T-cell (primary cell): ENCODE data around the gene AKT1. TPM values are rescaled to one million over a fixed set of nuclear protein-coding genes. Genes with fewer than 3 reads are reported as not detected.

Experiments used
- ATAC-seq, 4 experiments: fragments of 200-7000 bp in 3 of 4; fragments of 150-1000 bp in 1 of 4; cut with Tn5 transposase; replicated peaks in 1 of 4; 1 replicate in 3 of 4; 2 replicates in 1 of 4; pipeline ENCODE4 v1.10.0; 2021; ENCODE audit warnings: moderate library complexity in 3 of 4, mild to moderate bottlenecking in 2 of 4, moderate number of reproducible peaks in 1 of 4
- CTCF ChIA-PET, 2 donors: fragments of 300-600 bp; sonication (Branson Sonifier 250); formaldehyde crosslinking; loops; one replicate each; lab custom pipeline; 2022; ENCODE audit warnings: antibody characterized with exemption in 2 of 2; lab: Charles Lee
- POLR2A ChIA-PET, 2 donors: fragments of 300-600 bp; sonication (Branson Sonifier 250); formaldehyde crosslinking; loops; one replicate each; lab custom pipeline; 2022; ENCODE audit warnings: antibody characterized with exemption in 2 of 2; lab: Charles Lee
- DNase-seq, 35 experiments: peaks; one replicate each; pipeline versions ENCODE4 v3.0.0 to v3.0.0-alpha.2; 2013 to 2023
- H3K27ac ChIP-seq: one replicate; pipeline ENCODE4 v1.5.1; 2013; ENCODE audit warnings: low read length
- H3K27me3 ChIP-seq, 2 experiments: replicated peaks in 1 of 2; 1 replicate in 1 of 2; 2 replicates in 1 of 2; pipeline versions ENCODE4 v1.6.1 to v1.7.0; 2013; ENCODE audit warnings: low read length in 1 of 2, mixed read lengths in 1 of 2; ENCODE audit not compliant: control insufficient read depth in 2 of 2, insufficient read depth in 2 of 2; ENCODE audit errors: extremely low read depth in 1 of 2
- H3K36me3 ChIP-seq, 2 donors: 1 replicate in 1 of 2; 2 replicates in 1 of 2; pipeline versions ENCODE4 v1.6.1 to v1.7.0; 2013; ENCODE audit warnings: low read length in 1 of 2; ENCODE audit not compliant: control insufficient read depth in 2 of 2, insufficient read depth in 1 of 2; ENCODE audit errors: extremely low read depth in 1 of 2
- H3K4me1 ChIP-seq, 2 experiments: 1 replicate in 1 of 2; 2 replicates in 1 of 2; pipeline versions ENCODE4 v1.6.1 to v1.7.0; 2013; ENCODE audit warnings: low read length in 2 of 2, mixed read lengths in 1 of 2; ENCODE audit not compliant: insufficient read depth in 2 of 2, control insufficient read depth in 1 of 2; ENCODE audit errors: extremely low read depth in 1 of 2
- H3K4me3 ChIP-seq, 2 donors: 1 replicate in 1 of 2; 2 replicates in 1 of 2; pipeline versions ENCODE4 v1.5.1 to v1.7.0; 2013; ENCODE audit warnings: mild to moderate bottlenecking in 2 of 2, low read length in 1 of 2, moderate library complexity in 1 of 2; ENCODE audit not compliant: control insufficient read depth in 1 of 2; ENCODE audit errors: extremely low read depth in 1 of 2
- H3K9me3 ChIP-seq: 2 replicates; pipeline ENCODE4 v1.7.0; 2013
- H3K27ac Mint-ChIP-seq, 2 donors: one replicate each; pipeline ENCODE4 v1.8.0; 2020 to 2021; ENCODE audit warnings: mild to moderate bottlenecking in 2 of 2, mixed read lengths in 2 of 2
- H3K27me3 Mint-ChIP-seq, 2 donors: one replicate each; pipeline ENCODE4 v1.8.0; 2021 to 2022; ENCODE audit warnings: mixed read lengths in 2 of 2
- H3K36me3 Mint-ChIP-seq: one replicate; pipeline ENCODE4 v1.8.0; 2021; ENCODE audit warnings: mixed read lengths
- H3K4me1 Mint-ChIP-seq, 3 donors: one replicate each; pipeline ENCODE4 v1.8.0; 2020 to 2022; ENCODE audit warnings: mixed read lengths in 3 of 3, mild to moderate bottlenecking in 1 of 3
- H3K4me3 Mint-ChIP-seq, 3 donors: one replicate each; pipeline ENCODE4 v1.8.0; 2020 to 2022; ENCODE audit warnings: mild to moderate bottlenecking in 3 of 3, mixed read lengths in 3 of 3, moderate library complexity in 3 of 3
- H3K9me3 Mint-ChIP-seq, 3 donors: one replicate each; pipeline ENCODE4 v1.8.0; 2020 to 2022; ENCODE audit warnings: mixed read lengths in 3 of 3
- WGBS: methylation state at CpG from one replicate; pipeline ENCODE4 v1.1.5; 2013; ENCODE audit warnings: missing lambda C conversion rate; ENCODE audit not compliant: insufficient coverage; 5-methylcytosine and 5-hydroxymethylcytosine counted together
- total RNA-seq, 35 experiments: library from RNA in 6 of 35; stranded (reverse) in 6 of 35; fragments of 120-200 nt in 1 of 35; gene quantifications; one replicate each; pipeline versions ENCODE4 v1.2.1 to v1.2.4 and lab custom pipeline; 2013 to 2026

The AKT1 gene
- total RNA-seq, 5 donors from 2014 or later (not counting 1 experiment from before 2014, with no cell fraction given) = 68.4 to 113 (median 99.7) TPM

GRCh38 chr14:104749111-104749649, 46.4 kb downstream of the AKT1 start:
- peaks cover 8 to 25% (median 13%) of the 10 kb centered on the region in 3 donors for H3K4me1 Mint-ChIP-seq
- H3K9me3 ChIP-seq = no peaks in the 10 kb centered on the region
- no peak overlapping the region for H3K4me3 Mint-ChIP-seq
- no peak overlapping the region for H3K27ac ChIP-seq
- no peaks in the 10 kb centered on the region for H3K36me3 Mint-ChIP-seq
- H3K36me3 ChIP-seq = no peaks in the 10 kb centered on the region
- ChIA-PET CTCF (no interaction called here), POLR2A (no interaction called here)
- no peaks in the 10 kb centered on the region for H3K27me3 Mint-ChIP-seq
- peaks cover 5 to 25% of the 10 kb centered on the region in 2 experiments for H3K4me1 ChIP-seq
- DNase-seq = no peak
- no peaks in the 10 kb centered on the region for H3K9me3 Mint-ChIP-seq
- H3K4me3 ChIP-seq = no peak overlapping the region
- 83% methylated on average over 10 of the region's 11 CpGs for WGBS
- ATAC-seq = no peak
- no peak overlapping the region for H3K27ac Mint-ChIP-seq
- H3K27me3 ChIP-seq = peaks cover 0 to 13% of the 10 kb centered on the region in 2 experiments

GRCh38 chr14:104747876-104748275, 47.7 kb downstream of the AKT1 start:
- H3K4me1 Mint-ChIP-seq = peaks cover 0 to 15% (median 5%) of the 10 kb centered on the region in 3 donors
- no peak for ATAC-seq
- 89% methylated on average over 5 of the region's 9 CpGs for WGBS
- no peaks in the 10 kb centered on the region for H3K36me3 Mint-ChIP-seq
- Histone ChIP-seq H3K9me3 (no peaks in the 10 kb centered on the region), H3K27ac (no peak overlapping the region), H3K27me3 (peaks cover 0 to 18% of the 10 kb centered on the region in 2 experiments), H3K4me3 (no peak overlapping the region), H3K36me3 (no peaks in the 10 kb centered on the region), H3K4me1 (peaks cover 0 to 15% of the 10 kb centered on the region in 2 experiments)
- H3K27ac Mint-ChIP-seq = no peak overlapping the region
- DNase-seq = no peak
- H3K27me3 Mint-ChIP-seq = no peaks in the 10 kb centered on the region
- ChIA-PET POLR2A (no interaction called here), CTCF (no interaction called here)
- H3K4me3 Mint-ChIP-seq = no peak overlapping the region
- no peaks in the 10 kb centered on the region for H3K9me3 Mint-ChIP-seq

- no CpG with 5 or more reads among the region's 7 CpGs for WGBS
- ATAC-seq (no peak), DNase-seq (no peak)
- H3K27ac Mint-ChIP-seq = no peak overlapping the region
- H3K27me3 ChIP-seq = peaks cover 0 to 18% of the 10 kb centered on the region in 2 experiments
- no peak overlapping the region for H3K4me3 Mint-ChIP-seq
- no peak overlapping the region for H3K27ac ChIP-seq
- H3K9me3 Mint-ChIP-seq = no peaks in the 10 kb centered on the region
- no peaks in the 10 kb centered on the region for H3K27me3 Mint-ChIP-seq
- no peaks in the 10 kb centered on the region for H3K36me3 ChIP-seq
- H3K4me1 Mint-ChIP-seq = peaks cover 0 to 10% (median 3%) of the 10 kb centered on the region in 3 donors
- no peak overlapping the region for H3K4me3 ChIP-seq
- H3K36me3 Mint-ChIP-seq = no peaks in the 10 kb centered on the region
- no peaks in the 10 kb centered on the region for H3K9me3 ChIP-seq
- CTCF ChIA-PET = no interaction called here
- POLR2A ChIA-PET = no interaction called here
- peaks cover 0 to 11% of the 10 kb centered on the region in 2 experiments for H3K4me1 ChIP-seq
Measured at GRCh38 chr14:104746934-104747481, 48.5 kb downstream of the AKT1 start.

GRCh38 chr14:104746071-104746545, 49.4 kb downstream of the AKT1 start:
- ATAC-seq (peak in 1 of 4 experiments; percentile 40), DNase-seq (no peak)
- Histone ChIP-seq H3K36me3 (no peaks in the 10 kb centered on the region), H3K4me3 (no peak overlapping the region), H3K27ac (no peak overlapping the region), H3K27me3 (peaks cover 0 to 18% of the 10 kb centered on the region in 2 experiments), H3K4me1 (peaks cover 0 to 7% of the 10 kb centered on the region in 2 experiments), H3K9me3 (no peaks in the 10 kb centered on the region)
- no peaks in the 10 kb centered on the region for H3K27me3 Mint-ChIP-seq
- H3K4me3 Mint-ChIP-seq = no peak overlapping the region
- no peaks in the 10 kb centered on the region for H3K9me3 Mint-ChIP-seq
- no peaks in the 10 kb centered on the region for H3K36me3 Mint-ChIP-seq
- ChIA-PET POLR2A (no interaction called here), CTCF (no interaction called here)
- peaks cover 0 to 9% (median 3%) of the 10 kb centered on the region in 3 donors for H3K4me1 Mint-ChIP-seq
- H3K27ac Mint-ChIP-seq = no peak overlapping the region
- 47% methylated on average over 3 of the region's 13 CpGs for WGBS

GRCh38 chr14:104745431-104745830, 50.1 kb downstream of the AKT1 start:
- Mint-ChIP-seq H3K4me1 (peaks cover 0 to 6% (median 0%) of the 10 kb centered on the region in 3 donors), H3K9me3 (no peaks in the 10 kb centered on the region), H3K36me3 (no peaks in the 10 kb centered on the region), H3K27me3 (no peaks in the 10 kb centered on the region), H3K4me3 (no peak overlapping the region), H3K27ac (no peak overlapping the region)
- H3K4me3 ChIP-seq = no peak overlapping the region
- WGBS = 94% methylated on average over 5 of the region's 9 CpGs
- no peaks in the 10 kb centered on the region for H3K9me3 ChIP-seq
- ATAC-seq = no peak
- DNase-seq = no peak
- ChIA-PET POLR2A (no interaction called here), CTCF (no interaction called here)
- H3K36me3 ChIP-seq = no peaks in the 10 kb centered on the region
- peaks cover 0 to 18% of the 10 kb centered on the region in 2 experiments for H3K27me3 ChIP-seq
- no peak overlapping the region for H3K27ac ChIP-seq
- H3K4me1 ChIP-seq = peaks cover 0 to 7% of the 10 kb centered on the region in 2 experiments

- ATAC-seq (no peak), DNase-seq (no peak)
- H3K27me3 Mint-ChIP-seq = no peaks in the 10 kb centered on the region
- Histone ChIP-seq H3K9me3 (no peaks in the 10 kb centered on the region), H3K27ac (no peak overlapping the region), H3K27me3 (peaks cover 0 to 20% of the 10 kb centered on the region in 2 experiments), H3K4me1 (peaks cover 0 to 7% of the 10 kb centered on the region in 2 experiments), H3K36me3 (no peaks in the 10 kb centered on the region), H3K4me3 (no peak overlapping the region)
- CTCF ChIA-PET = interaction anchor here in 1 of 2 donors (0.5 kb wide), 1 partner anchor 132 kb away, joined by 5 read pairs; no protein-coding TSS in a partner anchor
- H3K4me1 Mint-ChIP-seq = peaks cover 0 to 6% (median 0%) of the 10 kb centered on the region in 3 donors
- no peak overlapping the region for H3K27ac Mint-ChIP-seq
- POLR2A ChIA-PET = no interaction called here
- 86% methylated on average over 5 of the region's 10 CpGs for WGBS
- no peak overlapping the region for H3K4me3 Mint-ChIP-seq
- H3K9me3 Mint-ChIP-seq = no peaks in the 10 kb centered on the region
- no peaks in the 10 kb centered on the region for H3K36me3 Mint-ChIP-seq
Measured at GRCh38 chr14:104744484-104744883, 51.1 kb downstream of the AKT1 start.
